Fibroblast of villous mesenchyme (primary cell): ENCODE measurements around the gene FUT8. TPM values are rescaled to one million over a fixed set of nuclear protein-coding genes. Genes with fewer than 3 reads are reported as not detected.

Experiments used
- DNase-seq: peaks from one replicate; pipeline ENCODE4 v3.0.0-alpha.2; 2010; ENCODE audit warnings: low read depth
- H3K4me3 ChIP-seq: 2 replicates; pipeline ENCODE4 v1.5.1; 2011; ENCODE audit warnings: low read depth, mild to moderate bottlenecking, low read length
- CTCF ChIP-seq: IDR thresholded peaks from 2 replicates; pipeline ENCODE4 v1.5.1; 2012; ENCODE audit warnings: low read depth, mild to moderate bottlenecking, low read length; ENCODE audit not compliant: insufficient read depth
- total RNA-seq: library from RNA; depleted of rRNA; stranded (reverse); fragments of >200 nt; gene quantifications from 2 replicates; pipeline ENCODE4 v1.2.3, GENCODE V29; 2012

FUT8 gene
- total RNA-seq, 1 donor: 120 TPM

DNA sequence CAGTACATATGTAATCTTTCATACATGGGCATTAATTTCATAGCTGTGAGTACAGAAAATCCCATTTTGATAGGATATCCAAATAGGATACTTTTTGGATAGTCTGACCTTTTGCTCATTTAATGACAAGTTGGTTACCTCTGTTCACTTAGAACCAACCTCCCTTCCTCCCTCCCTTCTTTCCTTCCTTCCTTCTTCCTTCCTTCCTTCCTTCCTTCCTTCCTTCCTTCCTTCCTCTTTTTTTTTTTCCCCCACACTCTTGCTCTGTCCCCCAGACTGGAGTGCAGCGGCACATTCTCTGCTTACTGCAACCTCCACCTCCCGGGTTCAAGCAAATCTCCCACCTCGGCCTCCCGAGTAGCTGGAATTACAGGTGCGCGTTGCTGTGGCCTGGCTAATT is 162.9 kb downstream of the FUT8 start:
- DNase-seq: no peak
- TF ChIP-seq CTCF: no peak
- no peak overlapping the region for H3K4me3 ChIP-seq

GRCh38 chr14:65580973-65581372 is 168.4 kb downstream of the FUT8 start:
- no peak for DNase-seq
- no peak for TF ChIP-seq CTCF
- no peak overlapping the region for H3K4me3 ChIP-seq

DNA sequence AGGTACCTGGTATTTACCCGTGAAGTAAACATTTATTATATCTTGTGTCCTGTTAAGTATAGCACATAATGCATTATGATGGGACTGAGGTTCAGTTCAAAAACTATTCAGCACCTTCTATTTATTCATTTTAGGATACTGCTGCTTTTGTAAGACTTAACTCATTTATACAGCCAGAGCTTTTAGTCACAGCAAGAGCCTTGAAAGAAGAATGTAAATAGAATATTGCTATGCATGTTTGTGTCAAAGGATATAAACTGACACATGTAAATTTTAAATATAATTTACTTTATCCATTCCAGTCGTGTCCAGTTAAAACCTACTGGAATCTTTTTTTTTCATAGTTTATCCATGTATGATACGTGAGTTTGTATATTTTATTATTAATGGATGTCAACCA is 168.8 kb downstream of the FUT8 start:
- TF ChIP-seq CTCF: no peak
- DNase-seq: peak; percentile 11
- H3K4me3 ChIP-seq: no peak overlapping the region

- TF ChIP-seq CTCF: no peak
- DNase-seq: no peak
- H3K4me3 ChIP-seq: no peak overlapping the region
These were observed 169.3 kb downstream of the FUT8 start for GRCh38 chr14:65581799-65582198.

GRCh38 chr14:65585216-65585615 is 172.7 kb downstream of the FUT8 start:
- no peak for DNase-seq
- no peak overlapping the region for H3K4me3 ChIP-seq
- no peak for TF ChIP-seq CTCF

GRCh38 chr14:65588426-65589140 is 176.1 kb downstream of the FUT8 start:
- no peak for TF ChIP-seq CTCF
- no peak for DNase-seq
- H3K4me3 ChIP-seq: no peak overlapping the region
